Measurements from ENCODE around the gene GRID1. TPM values are rescaled to one million over a fixed set of nuclear protein-coding genes. Genes with fewer than 3 reads are reported as not detected.

Gene GRID1
- total RNA-seq, 3 donors from 2014 or later: 0.61 to 1.9 (median 0.87) TPM

DNA sequence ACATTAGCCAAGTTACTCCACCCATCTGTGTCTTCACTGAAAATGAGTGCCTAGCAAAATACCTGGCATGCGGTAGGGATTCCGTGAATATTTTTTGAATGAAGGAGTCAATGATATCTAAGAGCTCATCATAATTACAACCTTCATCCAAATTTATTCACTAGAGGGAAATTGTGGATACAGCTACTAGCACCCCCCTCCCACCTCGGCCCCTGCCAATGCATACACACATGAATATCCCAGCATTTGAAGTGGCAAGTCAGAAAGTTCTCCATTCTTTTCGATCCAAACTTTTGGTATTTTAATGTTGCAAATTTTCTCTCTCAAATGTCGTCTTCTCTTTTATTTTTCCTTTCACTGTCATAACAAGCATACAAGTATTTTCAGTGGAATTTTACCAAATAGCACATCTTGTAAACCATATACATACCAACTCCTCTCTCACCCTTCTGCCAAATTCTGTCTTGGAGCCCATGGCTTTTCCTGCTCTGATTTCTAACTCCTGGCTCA is 164.3 kb downstream of the GRID1 start:
- ATAC-seq: no peak
- DNase-seq: no peak
- Histone ChIP-seq H3K4me3 (no peak overlapping the region), H3K4me1 (ENCODE audit: low read depth) (no peaks in the 10 kb centered on the region), H3K9me3 (no peaks in the 10 kb centered on the region), H3K36me3 (ENCODE audit: low read depth) (no peaks in the 10 kb centered on the region)
- intact Hi-C loops (cut with DNase I, micrococcal nuclease): no loop called here
- TF ChIP-seq, protein P1, sequence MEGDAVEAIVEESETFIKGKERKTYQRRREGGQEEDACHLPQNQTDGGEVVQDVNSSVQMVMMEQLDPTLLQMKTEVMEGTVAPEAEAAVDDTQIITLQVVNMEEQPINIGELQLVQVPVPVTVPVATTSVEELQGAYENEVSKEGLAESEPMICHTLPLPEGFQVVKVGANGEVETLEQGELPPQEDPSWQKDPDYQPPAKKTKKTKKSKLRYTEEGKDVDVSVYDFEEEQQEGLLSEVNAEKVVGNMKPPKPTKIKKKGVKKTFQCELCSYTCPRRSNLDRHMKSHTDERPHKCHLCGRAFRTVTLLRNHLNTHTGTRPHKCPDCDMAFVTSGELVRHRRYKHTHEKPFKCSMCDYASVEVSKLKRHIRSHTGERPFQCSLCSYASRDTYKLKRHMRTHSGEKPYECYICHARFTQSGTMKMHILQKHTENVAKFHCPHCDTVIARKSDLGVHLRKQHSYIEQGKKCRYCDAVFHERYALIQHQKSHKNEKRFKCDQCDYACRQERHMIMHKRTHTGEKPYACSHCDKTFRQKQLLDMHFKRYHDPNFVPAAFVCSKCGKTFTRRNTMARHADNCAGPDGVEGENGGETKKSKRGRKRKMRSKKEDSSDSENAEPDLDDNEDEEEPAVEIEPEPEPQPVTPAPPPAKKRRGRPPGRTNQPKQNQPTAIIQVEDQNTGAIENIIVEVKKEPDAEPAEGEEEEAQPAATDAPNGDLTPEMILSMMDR (IDR thresholded peaks at IDR 0.05): no peak

DNA sequence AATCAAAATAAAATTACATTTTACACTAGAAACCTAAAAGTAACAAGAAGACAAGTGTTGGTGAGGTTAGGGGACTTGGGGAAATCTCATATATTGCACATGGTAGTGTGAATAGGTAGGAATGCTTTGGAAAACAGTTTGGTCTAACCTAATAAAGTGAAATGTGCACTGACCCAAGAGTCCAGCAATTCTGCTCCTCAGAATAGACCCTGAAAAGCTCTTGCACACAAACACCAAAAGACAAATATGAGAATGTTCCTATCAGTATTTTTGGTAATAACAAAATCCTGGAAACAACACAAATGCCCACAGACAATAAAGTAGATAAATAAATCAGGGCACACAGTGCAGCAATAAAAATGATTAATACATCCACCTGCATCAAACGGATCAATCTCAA is 165.7 kb downstream of the GRID1 start:
- intact Hi-C loops (cut with DNase I, micrococcal nuclease): no loop called here
- Histone ChIP-seq H3K36me3 (ENCODE audit: low read depth) (no peaks in the 10 kb centered on the region), H3K4me1 (ENCODE audit: low read depth) (no peaks in the 10 kb centered on the region), H3K4me3 (no peak overlapping the region), H3K9me3 (no peaks in the 10 kb centered on the region)
- ATAC-seq (no peak), DNase-seq (no peak)
- TF ChIP-seq, protein P1 (IDR thresholded peaks at IDR 0.05): no peak

DNA sequence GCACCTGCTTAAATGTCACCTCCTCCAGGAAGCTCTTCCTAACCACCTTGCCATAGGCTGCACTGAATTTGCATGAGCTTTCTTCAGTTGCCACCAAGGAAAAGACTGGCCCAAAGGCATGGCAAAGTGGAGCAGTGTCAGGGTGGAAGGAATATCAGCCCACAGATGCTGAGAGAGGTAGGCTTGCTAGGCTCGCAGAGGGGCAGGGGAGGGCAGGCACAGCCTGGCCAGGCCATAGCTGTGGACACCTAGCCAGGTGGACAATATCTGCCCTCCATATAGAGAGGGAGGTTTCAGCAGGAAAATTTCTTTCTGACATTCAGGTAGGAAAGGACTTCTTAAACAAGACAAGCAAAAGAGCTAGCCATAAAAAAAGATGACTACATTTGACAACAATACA is 166.3 kb downstream of the GRID1 start:
- DNase-seq (no peak), ATAC-seq (no peak)
- TF ChIP-seq, protein P1 (IDR thresholded peaks at IDR 0.05): no peak
- intact Hi-C loops (cut with DNase I, micrococcal nuclease): no loop called here
- H3K36me3 ChIP-seq (ENCODE audit: low read depth): no peaks in the 10 kb centered on the region
- H3K4me1 ChIP-seq (ENCODE audit: low read depth): no peaks in the 10 kb centered on the region
- H3K9me3 ChIP-seq: no peaks in the 10 kb centered on the region
- no peak overlapping the region for H3K4me3 ChIP-seq

DNA sequence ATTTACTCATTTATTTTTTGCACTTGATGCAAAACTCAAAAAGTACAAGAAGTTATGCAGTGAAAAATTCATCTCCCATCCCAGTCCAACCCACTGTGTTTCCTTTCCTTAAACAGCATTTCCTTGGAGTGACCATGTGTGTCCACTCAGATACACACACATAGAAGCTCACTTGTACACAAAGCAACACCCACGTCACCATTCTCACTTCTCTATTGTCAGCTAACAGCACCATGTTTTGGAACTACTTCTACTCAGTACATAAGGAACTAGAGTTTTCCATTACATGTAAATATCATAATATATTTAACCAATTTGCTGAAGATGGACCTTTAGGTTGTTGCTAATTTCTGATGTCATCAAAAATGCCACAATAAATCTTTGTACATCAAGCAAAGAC is 167.6 kb downstream of the GRID1 start:
- H3K9me3 ChIP-seq: no peaks in the 10 kb centered on the region
- intact Hi-C loops (cut with DNase I, micrococcal nuclease): no loop called here
- TF ChIP-seq, protein P1 (IDR thresholded peaks at IDR 0.05): no peak
- ATAC-seq (no peak), DNase-seq (no peak)
- no peaks in the 10 kb centered on the region for H3K4me1 ChIP-seq (ENCODE audit: low read depth)
- no peak overlapping the region for H3K4me3 ChIP-seq
- H3K36me3 ChIP-seq (ENCODE audit: low read depth): no peaks in the 10 kb centered on the region

DNA sequence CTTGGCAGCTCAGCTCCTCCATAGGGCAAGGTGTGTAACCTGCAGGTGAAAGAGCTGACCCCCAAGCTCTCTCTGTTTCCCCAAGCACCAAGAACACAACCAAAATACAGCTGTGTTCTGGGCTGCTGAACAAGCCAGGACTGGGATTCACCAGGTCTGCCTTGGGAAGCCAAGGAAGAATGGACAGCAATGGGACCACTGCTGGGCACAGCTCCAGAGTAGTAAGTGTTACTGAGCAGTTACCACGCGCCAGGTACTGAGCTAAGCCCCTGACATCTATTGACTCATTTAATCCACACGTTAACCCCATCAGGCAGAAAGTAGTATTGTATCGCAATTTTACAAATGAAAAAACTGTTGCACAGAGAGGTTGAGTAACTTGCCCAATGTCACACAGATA is 168.3 kb downstream of the GRID1 start:
- Histone ChIP-seq H3K4me1 (ENCODE audit: low read depth) (no peaks in the 10 kb centered on the region), H3K9me3 (no peaks in the 10 kb centered on the region), H3K36me3 (ENCODE audit: low read depth) (no peaks in the 10 kb centered on the region), H3K4me3 (no peak overlapping the region)
- TF ChIP-seq, protein P1 (IDR thresholded peaks at IDR 0.05): no peak
- ATAC-seq: no peak
- no peak for DNase-seq
- intact Hi-C loops (cut with DNase I, micrococcal nuclease): no loop called here
